Heart left ventricle (tissue), 16 donors: Measurements from ENCODE around the gene CPLX3. TPM values are rescaled to one million over a fixed set of nuclear protein-coding genes. Genes with fewer than 3 reads are reported as not detected.
A peak's percentile ranks its signal among the peaks of the same experiment; 100 is the strongest.
"Not testable (repeated sequence)": the region's sequence is repeated elsewhere in the genome, so short reads cannot be mapped to it uniquely, and the experiment has no call there.

ENCODE experiments used
- ATAC-seq, 4 donors: fragments of 200-7000 bp; cut with Tn5 transposase; one replicate each; pipeline ENCODE4 v1.9.1; 2020 to 2022; ENCODE audit warnings: moderate library complexity in 4 of 4, mild to moderate bottlenecking in 3 of 4, moderate number of reproducible peaks in 1 of 4
- DNase-seq, 5 donors: peaks; one replicate each; pipeline ENCODE4 v3.0.0-alpha.2; 2020
- H3K27ac ChIP-seq, 12 donors: fragments of 200-600 bp; sonication (generic) in 4 of 12; one replicate each; pipeline versions ENCODE4 v1.5.0 to v1.8.0; 2016 to 2022; ENCODE audit warnings: mild to moderate bottlenecking in 2 of 12
- H3K27me3 ChIP-seq, 9 donors: fragments of 200-600 bp; sonication (generic) in 2 of 9; one replicate each; pipeline versions ENCODE4 v1.5.1 to v1.8.0; 2016 to 2022; ENCODE audit warnings: mild to moderate bottlenecking in 3 of 9
- H3K36me3 ChIP-seq, 9 donors: fragments of 200-600 bp; sonication (generic) in 2 of 9; one replicate each; pipeline versions ENCODE4 v1.5.0 to v1.8.0; 2018 to 2022; ENCODE audit warnings: mild to moderate bottlenecking in 2 of 9
- H3K4me1 ChIP-seq, 12 donors: fragments of 200-600 bp; sonication (generic) in 4 of 12; one replicate each; pipeline versions ENCODE4 v1.5.0 to v1.8.0; 2016 to 2022; ENCODE audit warnings: mild to moderate bottlenecking in 3 of 12
- H3K4me3 ChIP-seq, 12 donors: fragments of 200-600 bp; sonication (generic) in 4 of 12; one replicate each; pipeline versions ENCODE4 v1.5.0 to v1.8.0; 2017 to 2022; ENCODE audit warnings: mild to moderate bottlenecking in 9 of 12, moderate library complexity in 4 of 12
- H3K9me3 ChIP-seq, 12 donors: fragments of 200-600 bp; sonication (generic) in 4 of 12; one replicate each; pipeline versions ENCODE4 v1.5.0 to v1.8.0; 2016 to 2022; ENCODE audit warnings: mild to moderate bottlenecking in 1 of 12
- CTCF ChIP-seq, 12 donors: fragments of 200-600 bp; sonication (generic) in 4 of 12; IDR thresholded peaks; one replicate each; pipeline versions ENCODE4 v1.5.0 to v1.8.0; 2018 to 2022; ENCODE audit warnings: antibody characterized with exemption in 12 of 12, mild to moderate bottlenecking in 5 of 12
- POLR2A ChIP-seq, 2 donors: fragments of 450-650 bp; IDR thresholded peaks; one replicate each; pipeline ENCODE4 v1.6.1; 2017; ENCODE audit warnings: antibody characterized with exemption in 2 of 2, mild to moderate bottlenecking in 2 of 2, moderate library complexity in 2 of 2
- WGBS, 4 donors: extraction: QIAGEN DNeasy Blood & Tissue Kit in 2 of 4; methylation state at CpG; one replicate each; pipeline versions ENCODE4 v1.1.5 to v1.1.7; 2013 to 2018; 5-methylcytosine and 5-hydroxymethylcytosine counted together
- intact Hi-C, 10 donors: fragments of 100-400 bp; cut with DNase I; formaldehyde crosslinking; loops; one replicate each; pipeline versions ENCODE4 v1.11.1 to v1.14.2; 2022
- polyA plus RNA-seq, 2 donors: library from polyadenylated mRNA; stranded (reverse); fragments of 200-250 nt; gene quantifications; one replicate each; pipeline ENCODE4 v1.2.3, GENCODE V29; 2013
- total RNA-seq, 9 donors: library from RNA; depleted of rRNA in 2 of 9; stranded (reverse); fragments of >200 nt in 2 of 9; fragmentation: NEBNext Ultra II Directional in 3 of 9; extraction: Animal tissue kit (Norgen Biotek cat#: 25700) in 3 of 9; gene quantifications; one replicate each; pipeline versions ENCODE4 v1.1.0 to v1.2.4, GENCODE V29; 2016 to 2023
- donor health status: ischemic (EF 13 %, LVEDD 7.1; RV severe dilation, severe dysfunction).
- donor health status: healthy with polysubstance abuse.
- donor health status: DM: no; HTN: yes; CAD: no.
- donor health status: DM: no; HTN: no; CAD: no.
- donor health status: ischemic (EF 25% LVEDD 6.9; RV normal size, moderate dysfunction).
- donor health status: ischemic (EF 25% LVEDD 5.7; RV mildly dilated, moderate dysfunction).
- donor health status: healthy.
- donor health status: DM: yes; HTN: yes; CAD: no.
- donor health status: ischemic (EF 35%, LVEDD 5.7; RV mildly dilated, moderate dysfunction).
- donor health status: nonischemic (EF 11% LVEDD 7.7; RV severe dilation, severe dysfunction).
- donor health status: DM: yes; HTN: yes; CAD: no.
- donor health status: PGD.
- donor health status: ischemic (EF 29% LVEDD 5.4; RV normal size, mild dysfunction).
- donor health status: nonischemic (EF 23%, LVEDD 6.1; RV moderate dilation, normal function).

Gene CPLX3
- total and polyA plus RNA-seq, 11 donors = 0.06 to 3.3 (median 1.6) TPM; not detected in 3

- DNase-seq (peak in 1 of 5 donors; percentile 47), ATAC-seq (no peak)
- intact Hi-C loops = loop anchor here in 4 of 10 donors (5.0 kb wide), 3 partner anchors 54 to 154 kb away; partner anchors contain the start of gene COX5A (in 1 of the 4)
- Histone ChIP-seq H3K9me3 (no peaks in the 10 kb centered on the region), H3K36me3 (peaks cover 0 to 3% (median 0%) of the 10 kb centered on the region in 9 donors), H3K27me3 (no peaks in the 10 kb centered on the region), H3K4me3 (peak overlapping the region in 9 of 12 donors; percentile 70 to 98 (median 84)), H3K4me1 (peaks cover 49 to 90% (median 73%) of the 10 kb centered on the region in 12 donors), H3K27ac (peak overlapping the region in 11 of 12 donors; percentile 82 to 98 (median 90))
- TF ChIP-seq POLR2A (IDR thresholded peaks at IDR 0.05) = no peak
- TF ChIP-seq CTCF (IDR thresholded peaks at IDR 0.05) = no peak
- WGBS, 4 donors = 6 to 21% (median 17%) methylated on average over 2 to 3 of the region's 3 CpGs
Measured at GRCh38 chr15:74783808-74784175, 42.6 kb upstream of the CPLX3 start.

- 63 to 71% (median 67%) methylated on average over 8 of the region's 8 CpGs for WGBS, 4 donors
- DNase-seq = no peak
- Histone ChIP-seq H3K4me1 (peaks cover 49 to 91% (median 81%) of the 10 kb centered on the region in 12 donors), H3K36me3 (peaks cover 0 to 3% (median 0%) of the 10 kb centered on the region in 9 donors), H3K27ac (peak overlapping the region; percentile 49 to 98 (median 89)), H3K4me3 (peak overlapping the region in 7 of 12 donors; percentile 7 to 98 (median 77)), H3K27me3 (no peaks in the 10 kb centered on the region), H3K9me3 (no peaks in the 10 kb centered on the region)
- no peak for TF ChIP-seq POLR2A (IDR thresholded peaks at IDR 0.05)
- no peak for TF ChIP-seq CTCF (IDR thresholded peaks at IDR 0.05)
- no peak for ATAC-seq
- intact Hi-C loops = loop anchor here in 4 of 10 donors (5.0 kb wide), 3 partner anchors 53 to 153 kb away; partner anchors contain the start of gene COX5A (in 1 of the 4)
Measured at GRCh38 chr15:74784426-74785193, 41.8 kb upstream of the CPLX3 start.

DNA sequence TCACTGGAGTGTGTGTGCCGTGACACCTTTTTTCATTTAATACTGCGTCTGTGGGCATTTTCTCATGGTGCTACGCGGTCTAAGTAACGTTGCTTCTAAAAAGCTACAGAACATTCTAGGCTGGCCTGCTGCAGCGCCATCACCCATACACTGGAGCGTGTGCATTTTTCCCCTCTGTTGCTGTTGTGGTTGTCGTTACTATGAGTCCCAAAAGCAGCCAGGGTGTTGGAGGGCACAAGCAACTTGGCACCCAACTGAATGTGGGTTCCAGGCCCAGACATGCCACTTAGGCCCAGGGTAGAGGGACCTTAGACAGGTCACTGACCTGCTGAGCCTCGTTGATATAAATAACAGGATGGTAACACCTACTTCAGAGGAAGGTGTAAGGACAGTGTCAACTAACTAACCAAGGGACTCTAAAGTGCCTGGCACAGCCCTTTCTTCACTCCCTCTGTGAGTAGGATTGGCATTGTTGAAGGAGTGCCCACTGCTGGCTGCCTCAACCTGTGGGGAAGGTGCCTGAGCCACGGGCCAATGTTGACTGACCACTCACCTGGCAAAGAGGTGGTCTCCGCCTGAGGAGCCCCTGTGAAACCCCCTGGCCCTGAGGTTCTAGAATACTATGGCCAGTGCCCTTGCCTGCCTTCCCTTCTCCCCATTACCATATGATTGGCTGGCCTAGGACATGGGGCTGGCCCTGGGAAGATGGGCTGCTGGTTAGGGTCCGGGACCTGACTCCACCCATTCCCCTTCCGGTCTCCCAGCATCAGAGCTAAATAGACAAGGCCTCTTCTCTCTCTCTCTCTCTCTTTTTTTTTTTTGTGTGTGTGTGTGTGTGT lies 41.0 kb upstream of the CPLX3 start:
- intact Hi-C loops = no loop called here
- peak overlapping the region; percentile 49 to 97 (median 88) for H3K27ac ChIP-seq
- peaks cover 57 to 93% (median 87%) of the 10 kb centered on the region in 12 donors for H3K4me1 ChIP-seq
- DNase-seq (peak in 1 of 5 donors; percentile 69), ATAC-seq (peak in 2 of 4 donors; percentile 4 to 39)
- TF ChIP-seq CTCF (IDR thresholded peaks at IDR 0.05) = no peak
- TF ChIP-seq POLR2A (IDR thresholded peaks at IDR 0.05) = no peak
- H3K4me3 ChIP-seq = peak overlapping the region in 3 of 12 donors; percentile 26 to 72 (median 31)
- no peaks in the 10 kb centered on the region for H3K27me3 ChIP-seq
- peaks cover 0 to 3% (median 0%) of the 10 kb centered on the region in 9 donors for H3K36me3 ChIP-seq
- WGBS, 4 donors = 61 to 69% (median 68%) methylated on average over 12 to 13 of the region's 13 CpGs
- H3K9me3 ChIP-seq = no peaks in the 10 kb centered on the region

- Histone ChIP-seq H3K4me1 (peaks cover 58 to 94% (median 90%) of the 10 kb centered on the region in 12 donors), H3K4me3 (peak overlapping the region in 2 of 12 donors; percentile 15 to 72), H3K27ac (peak overlapping the region in 11 of 12 donors; percentile 67 to 97 (median 86))
- H3K9me3 ChIP-seq, DNase-seq, intact Hi-C loops, ATAC-seq, H3K36me3 ChIP-seq, H3K27me3 ChIP-seq: not testable (repeated sequence)
- WGBS, 4 donors = 44 to 62% (median 57%) methylated on average over 12 of the region's 12 CpGs
Measured at GRCh38 chr15:74786081-74786480, 40.3 kb upstream of the CPLX3 start.
